Activated CD4-positive, alpha-beta T cell treated with anti-CD3 and anti-CD28 coated beads, Interleukin-2, amount 50 U/mL, for 24 hours (primary cell): Measurements from ENCODE around the gene CCDC40.
"Not testable (repeated sequence)": the region's sequence is repeated elsewhere in the genome, so short reads cannot be mapped to it uniquely, and the experiment has no call there.

ENCODE experiments used
- DNase-seq, 2 donors: peaks; one replicate each; pipeline ENCODE4 v3.0.0-alpha.2; 2020; ENCODE audit warnings: low read depth in 1 of 2, low spot score in 1 of 2

CCDC40 gene

GRCh38 chr17:80071116-80071841, 34.8 kb downstream of the CCDC40 start:
- DNase-seq, result no peak

GRCh38 chr17:80072410-80072809, 36.0 kb downstream of the CCDC40 start:
- no peak for DNase-seq

GRCh38 chr17:80080081-80080480, 43.6 kb downstream of the CCDC40 start:
- no peak for DNase-seq

GRCh38 chr17:80081596-80081995, 45.2 kb downstream of the CCDC40 start:
- DNase-seq, result no peak

GRCh38 chr17:80082403-80083135, 46.1 kb downstream of the CCDC40 start:
- DNase-seq, result peak; percentile 25 to 62

- DNase-seq, result no peak
Measured at GRCh38 chr17:80083136-80083661, 46.8 kb downstream of the CCDC40 start.

- DNase-seq, result no peak
Measured at GRCh38 chr17:80084773-80085172, 48.3 kb downstream of the CCDC40 start.

- no peak for DNase-seq
Measured at GRCh38 chr17:80086081-80086480, 49.6 kb downstream of the CCDC40 start.

GRCh38 chr17:80086616-80087015, 50.2 kb downstream of the CCDC40 start:
- no peak for DNase-seq

- DNase-seq, result no peak
Measured at GRCh38 chr17:80087346-80088265, 51.2 kb downstream of the CCDC40 start.

GRCh38 chr17:80089762-80090161, 53.3 kb downstream of the CCDC40 start:
- no peak for DNase-seq

GRCh38 chr17:80090164-80090563, 53.7 kb downstream of the CCDC40 start:
- not testable (repeated sequence) for DNase-seq

- DNase-seq, result no peak
Measured at GRCh38 chr17:80091376-80091775, 54.9 kb downstream of the CCDC40 start.

- DNase-seq, result no peak
Measured at GRCh38 chr17:80092959-80093358, 56.5 kb downstream of the CCDC40 start.

- no peak for DNase-seq
Measured at GRCh38 chr17:80095038-80095843, 58.8 kb downstream of the CCDC40 start.

GRCh38 chr17:80095844-80096475, 59.5 kb downstream of the CCDC40 start:
- DNase-seq, result no peak

GRCh38 chr17:80096561-80097021, 60.1 kb downstream of the CCDC40 start:
- DNase-seq, result no peak

- DNase-seq, result no peak
Measured at GRCh38 chr17:80097127-80097621, 60.7 kb downstream of the CCDC40 start.

- DNase-seq, result no peak
Measured at GRCh38 chr17:80097844-80098691, 61.6 kb downstream of the CCDC40 start.
